Frontal cortex (tissue), 4 donors: Measurements from ENCODE around the gene RCOR1. TPM values are rescaled to one million over a fixed set of nuclear protein-coding genes. Genes with fewer than 3 reads are reported as not detected.
"Not testable (repeated sequence)": the region's sequence is repeated elsewhere in the genome, so short reads cannot be mapped to it uniquely, and the experiment has no call there.

Experiments
- DNase-seq, 2 donors: peaks; one replicate each; pipeline ENCODE4 v3.0.0; 2012; ENCODE audit warnings: low spot score in 2 of 2
- FAIRE-seq: peaks from 2 replicates; lab custom pipeline; 2012; peaks lifted over from hg19 to GRCh38; lab: Jason Lieb, UNC
- total RNA-seq: library from RNA; depleted of rRNA; stranded (reverse); fragments of >200 nt; gene quantifications from one replicate; pipeline ENCODE4 v1.2.3, GENCODE V29; 2014
- donor health status: control.
- donor health status: control.
- donor health status: control.

The RCOR1 gene
- total RNA-seq, 1 donor from 2014 or later = 7.3 TPM

DNA sequence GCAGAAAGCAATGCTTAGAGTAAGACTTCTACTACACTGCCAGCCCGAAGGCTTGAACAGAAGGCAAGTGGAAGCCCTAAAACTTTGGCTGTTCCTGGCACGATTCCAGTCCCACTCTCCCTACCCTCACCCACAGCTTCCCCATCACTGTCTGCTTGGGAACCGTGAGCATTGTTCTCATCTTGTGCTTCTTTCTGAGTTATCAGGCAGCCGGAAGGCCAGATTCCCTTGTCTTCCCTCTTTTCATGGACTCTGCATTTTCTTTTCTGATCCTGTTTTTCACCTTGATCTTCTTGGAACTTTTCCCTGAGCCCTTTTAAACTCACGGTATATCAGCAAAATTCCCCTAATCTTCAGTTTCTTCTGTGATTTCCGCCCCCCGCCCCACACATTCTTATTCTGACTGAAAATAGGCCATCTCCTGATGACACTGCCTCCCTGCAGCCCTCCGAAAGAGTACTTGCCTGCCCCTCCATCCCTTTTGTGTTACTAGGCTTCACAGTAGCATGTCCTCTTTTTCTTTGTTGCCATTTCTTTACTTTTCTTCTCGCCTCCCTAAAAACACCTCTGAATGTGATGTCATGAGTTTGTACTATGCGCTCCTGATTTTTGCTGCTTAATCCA, 29.9 kb downstream of the RCOR1 start:
- FAIRE-seq = no peak
- DNase-seq = no peak

DNA sequence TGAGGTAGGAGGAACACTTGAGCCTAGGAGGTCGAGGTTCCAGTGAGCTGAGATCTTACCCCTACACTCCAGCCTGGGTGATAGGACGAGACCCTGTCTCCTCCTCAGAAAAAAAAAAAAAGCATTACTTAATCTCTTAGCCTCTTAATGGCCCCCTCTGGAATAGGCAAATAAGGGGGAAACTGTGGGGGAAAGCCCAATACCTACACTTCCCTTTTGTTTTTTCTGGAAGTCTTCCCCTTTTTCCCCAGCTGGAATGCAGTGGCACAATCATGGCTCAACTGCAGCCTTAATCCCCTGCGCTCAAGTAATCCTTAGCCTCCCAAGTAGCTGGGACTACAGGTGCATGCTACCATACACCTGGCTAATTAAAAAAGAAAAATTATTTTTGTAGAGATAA, 32.2 kb downstream of the RCOR1 start:
- DNase-seq (no peak), FAIRE-seq (no peak)

DNA sequence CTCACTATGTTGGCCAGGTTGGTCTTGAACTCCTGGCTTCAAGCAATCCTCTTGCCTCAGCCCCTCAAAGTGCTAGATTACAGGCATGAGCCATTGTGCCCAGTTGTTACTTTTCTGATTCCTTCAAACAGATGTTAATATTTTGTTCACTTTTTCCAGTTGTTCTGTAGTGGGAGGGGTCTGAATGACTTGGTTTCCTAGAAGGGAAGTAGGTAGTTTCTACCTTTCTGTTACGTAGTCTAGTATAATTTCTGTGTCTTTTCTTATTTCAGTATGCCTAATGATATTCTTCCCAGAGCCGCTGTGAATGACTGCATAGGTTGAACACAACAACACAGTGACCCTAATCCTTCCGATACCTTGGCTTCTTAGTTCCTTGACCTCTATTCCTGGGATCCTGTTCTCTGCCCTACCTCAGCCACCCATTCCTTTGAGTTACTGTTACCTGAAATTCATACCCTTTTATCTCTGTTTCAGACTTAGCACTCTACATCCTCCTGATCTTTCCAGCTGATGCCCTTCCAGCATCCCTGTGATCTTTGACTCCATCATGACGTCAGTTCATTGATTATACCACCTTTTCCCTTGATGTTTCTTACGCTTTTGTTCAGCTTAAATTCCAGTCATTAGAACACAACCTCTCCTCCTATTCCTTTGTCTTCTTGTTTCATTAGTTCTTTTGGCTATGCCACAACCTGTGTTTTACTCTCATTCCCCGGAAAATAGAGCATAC, 33.3 kb downstream of the RCOR1 start:
- no peak for FAIRE-seq

DNA sequence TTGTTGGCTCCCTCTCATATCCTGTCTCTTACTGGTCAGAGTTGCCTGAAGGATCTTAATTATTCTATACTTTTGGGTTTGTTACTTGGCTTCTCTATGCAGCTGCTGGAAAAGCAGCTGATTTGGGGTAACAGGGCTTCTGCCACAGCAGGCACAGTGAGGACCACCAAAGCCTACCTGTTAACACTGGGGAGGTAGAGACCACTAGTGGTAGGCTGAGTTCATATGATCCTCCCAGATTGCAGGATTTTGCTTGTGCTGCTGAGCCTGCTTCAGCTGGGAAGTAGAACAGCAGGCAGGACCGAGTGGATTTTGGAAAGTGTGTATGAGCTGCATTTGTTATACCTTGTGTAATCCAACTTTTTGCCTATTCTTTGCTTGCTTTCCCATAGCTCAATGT, 34.1 kb downstream of the RCOR1 start:
- DNase-seq = no peak
- no peak for FAIRE-seq

More for the DNA sequence above, 33.3 kb downstream of the RCOR1 start:
- DNase-seq = no peak

DNA sequence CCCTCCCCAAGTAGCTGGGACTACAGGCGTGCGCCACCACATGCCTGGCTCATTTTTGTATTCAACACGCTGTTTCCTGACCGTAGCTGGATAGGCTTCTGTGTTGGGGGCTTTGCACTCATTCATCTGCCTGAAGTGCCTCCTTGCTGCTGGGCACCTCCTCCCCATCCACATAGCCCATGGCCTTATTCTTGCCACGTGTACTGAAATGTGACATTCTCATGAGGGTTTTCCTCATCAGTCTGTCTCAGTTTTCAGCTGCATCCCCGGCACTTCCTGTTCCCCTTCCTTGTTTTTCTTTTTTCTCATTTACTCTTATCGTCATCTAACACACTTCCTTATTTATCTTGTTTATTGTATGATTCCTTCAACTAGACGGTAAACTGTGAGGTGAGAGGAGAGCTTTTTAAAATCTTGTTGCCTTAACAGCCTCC, 36.6 kb downstream of the RCOR1 start:
- FAIRE-seq (no peak), DNase-seq (no peak)

DNA sequence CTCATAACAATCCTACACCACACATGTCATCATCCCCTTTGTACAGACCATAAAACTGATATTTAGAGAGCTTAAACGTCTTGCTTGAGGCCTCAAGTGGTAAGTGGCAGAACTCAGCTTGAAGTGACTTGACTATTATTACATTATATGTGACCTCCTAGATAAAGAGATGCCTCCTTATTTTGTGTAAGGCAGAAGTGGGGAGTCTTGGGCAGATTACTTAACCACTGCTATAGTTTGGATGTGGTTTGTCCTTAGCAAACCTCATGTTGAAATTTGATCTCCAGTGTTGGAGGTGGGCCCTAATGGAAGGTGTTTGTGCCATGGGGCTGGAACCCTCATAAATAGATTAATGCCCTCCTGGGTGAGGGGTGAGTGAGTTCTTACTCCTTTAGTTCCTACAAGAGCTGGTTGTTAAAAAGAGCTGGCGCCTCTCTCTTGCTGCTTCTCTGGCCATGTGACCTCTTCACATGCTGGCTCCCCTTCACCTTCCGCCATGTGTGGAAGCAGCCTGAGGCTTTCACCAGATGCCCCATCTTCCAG, 37.4 kb downstream of the RCOR1 start:
- DNase-seq (no peak), FAIRE-seq (no peak)

DNA sequence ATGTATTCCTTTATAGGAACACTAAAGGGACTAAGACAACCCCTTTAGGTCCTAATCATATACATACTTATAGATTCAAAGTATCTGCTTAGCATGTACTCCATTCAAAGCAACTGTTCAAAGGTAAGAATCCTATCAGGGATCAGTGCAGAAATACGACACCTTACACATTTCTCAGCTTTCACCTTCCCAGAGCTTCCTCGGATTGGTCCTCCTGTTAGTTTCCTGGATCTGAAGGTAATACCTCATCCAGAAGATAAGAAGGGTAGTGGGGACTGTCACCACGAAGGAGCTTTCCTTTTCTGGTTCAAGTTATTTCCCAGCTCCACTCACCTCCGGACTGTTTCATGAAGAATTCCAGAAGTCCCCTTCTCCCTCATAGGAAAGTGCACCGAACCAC, 38.0 kb downstream of the RCOR1 start:
- DNase-seq (no peak), FAIRE-seq (no peak)

DNA sequence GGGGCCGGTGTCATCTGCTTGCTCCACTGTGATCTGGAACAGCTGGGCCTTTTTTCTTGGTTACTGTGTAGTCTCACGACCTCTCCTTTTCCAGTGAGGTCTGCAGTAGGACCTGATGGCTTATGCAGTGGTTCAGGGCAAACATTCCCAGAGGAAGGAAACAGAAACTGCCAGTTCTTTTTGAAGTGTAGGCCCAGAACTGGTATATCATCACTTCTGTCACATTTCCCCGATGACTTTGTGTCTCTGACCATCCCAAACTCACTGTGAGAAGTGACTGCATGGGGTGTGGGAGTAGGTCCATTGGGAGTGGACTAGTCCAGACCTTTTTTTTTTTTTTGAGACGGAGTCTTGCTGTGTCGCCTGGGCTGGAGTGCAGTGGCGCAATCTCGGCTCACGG, 38.4 kb downstream of the RCOR1 start:
- no peak for FAIRE-seq

DNA sequence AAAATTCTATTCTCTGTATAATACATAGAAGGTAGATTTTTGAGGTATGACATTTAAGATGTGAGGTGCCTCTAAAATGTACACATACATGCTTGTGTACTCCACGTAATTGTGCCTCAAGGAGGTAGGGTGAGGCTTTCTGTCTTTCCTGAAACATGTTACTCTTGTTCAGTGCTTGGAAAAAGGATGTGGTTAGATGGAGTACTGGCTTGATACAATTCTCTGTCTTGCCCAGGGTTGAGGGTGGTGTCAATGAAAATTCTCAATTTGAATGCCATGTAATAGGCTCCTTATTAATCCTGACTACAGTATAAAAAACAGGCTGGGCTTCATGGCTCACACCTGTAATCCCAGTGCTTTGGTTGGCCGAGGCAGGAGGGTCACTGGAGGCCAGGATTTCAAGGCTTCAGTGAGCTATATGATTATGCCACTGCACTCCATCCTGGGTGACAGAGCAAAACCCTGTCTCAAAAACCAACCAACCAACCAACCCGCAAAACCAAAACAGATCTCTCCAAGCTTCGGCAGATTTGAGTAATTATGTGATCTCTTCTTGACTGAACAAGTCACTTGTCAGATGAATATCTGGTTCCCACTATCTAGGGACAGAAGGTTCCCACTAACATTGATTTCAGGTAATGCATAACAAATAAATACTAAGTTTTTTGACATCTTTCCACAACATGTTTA, 41.6 kb downstream of the RCOR1 start:
- no peak for DNase-seq
- no peak for FAIRE-seq

More for the DNA sequence above, 38.4 kb downstream of the RCOR1 start:
- no peak for DNase-seq

DNA sequence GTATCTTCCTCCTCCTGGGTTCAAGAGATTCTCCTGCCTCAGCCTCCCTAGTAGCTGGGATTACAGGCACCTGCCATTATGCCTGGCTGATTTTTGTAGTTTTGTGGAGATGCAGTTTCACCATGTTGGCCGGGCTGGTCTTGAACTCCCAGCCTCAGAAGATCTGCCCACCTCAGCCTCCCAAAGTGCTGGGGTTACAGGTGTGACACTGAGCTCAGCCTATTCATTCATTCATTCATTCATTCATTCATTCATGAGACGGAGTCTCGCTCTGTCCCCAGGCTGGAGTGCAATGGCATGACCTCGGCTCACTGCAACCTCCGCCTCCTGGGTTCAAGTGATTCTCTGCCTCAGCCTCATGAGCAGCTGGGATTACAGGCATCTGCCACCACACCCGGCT, 47.2 kb downstream of the RCOR1 start:
- FAIRE-seq, DNase-seq: not testable (repeated sequence)

DNA sequence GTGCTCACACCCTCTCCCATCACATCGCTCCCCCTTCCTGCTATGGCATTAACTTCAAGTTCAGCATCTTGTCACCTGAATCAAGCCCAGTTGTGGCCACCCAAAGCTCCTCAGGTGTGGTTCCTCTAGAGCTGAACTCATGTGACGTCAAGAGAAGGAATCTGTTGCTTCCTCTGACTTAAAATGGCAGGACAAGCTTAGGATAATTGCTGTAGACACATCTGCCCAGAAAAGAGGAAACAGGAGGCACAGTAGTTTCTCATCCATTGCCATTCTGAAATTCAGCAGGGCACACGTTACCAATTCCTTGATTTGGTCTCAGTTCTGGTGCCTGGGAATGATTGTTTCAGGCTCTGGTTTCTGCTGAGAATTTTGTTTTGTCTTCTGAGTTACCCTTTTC, 52.1 kb downstream of the RCOR1 start:
- FAIRE-seq (no peak), DNase-seq (no peak)

DNA sequence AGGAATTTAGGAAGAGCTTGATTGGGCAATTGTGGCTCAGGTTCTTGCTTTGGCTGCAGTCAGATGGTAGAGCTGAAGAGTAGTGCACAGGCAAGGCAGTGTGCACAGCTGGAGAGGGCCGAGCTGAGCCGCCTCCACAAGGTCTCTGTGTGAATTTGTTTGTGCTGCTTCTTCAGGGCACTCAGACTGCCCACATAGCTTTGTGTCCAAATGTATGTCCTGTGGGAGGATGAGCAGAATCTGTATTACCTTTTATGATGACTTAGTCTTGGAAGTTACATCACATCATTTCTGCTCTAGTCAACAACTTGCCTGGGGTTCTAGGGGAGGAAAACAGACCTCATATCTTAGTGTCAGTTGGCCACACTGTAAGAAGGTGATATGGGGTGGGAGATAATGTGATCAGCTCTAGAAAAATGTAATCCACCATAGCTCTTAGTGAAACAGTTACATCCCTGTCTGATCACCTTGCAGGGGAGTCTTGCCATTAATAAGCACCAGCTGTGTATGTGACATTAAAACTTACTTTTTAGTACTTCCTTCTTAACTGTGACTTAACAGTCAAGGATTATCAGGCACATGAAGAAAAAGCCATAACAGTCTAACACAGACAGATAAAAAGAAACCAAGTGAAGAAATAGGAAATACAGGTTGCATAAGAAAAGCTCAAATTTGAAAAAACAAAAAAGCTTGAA, 53.4 kb downstream of the RCOR1 start:
- DNase-seq = no peak
- no peak for FAIRE-seq

DNA sequence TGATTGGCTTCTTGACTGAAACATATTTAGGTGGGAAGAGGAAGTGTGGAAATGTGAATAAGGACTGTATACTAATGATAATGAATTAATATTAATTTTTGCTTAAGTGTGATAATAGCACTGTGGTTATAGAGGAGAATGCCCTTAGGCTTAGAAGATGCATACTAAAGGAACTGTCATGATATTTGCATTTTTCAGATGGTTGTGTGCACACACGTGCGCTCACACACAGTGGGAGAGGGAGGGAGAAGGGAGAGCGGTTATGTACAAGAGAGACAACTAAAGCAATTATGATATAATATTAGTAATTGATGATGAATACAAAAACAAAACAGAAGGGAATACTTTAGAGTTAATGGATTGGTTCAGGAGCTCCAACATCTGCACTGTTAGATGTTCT, 54.2 kb downstream of the RCOR1 start:
- FAIRE-seq (no peak), DNase-seq (no peak)

DNA sequence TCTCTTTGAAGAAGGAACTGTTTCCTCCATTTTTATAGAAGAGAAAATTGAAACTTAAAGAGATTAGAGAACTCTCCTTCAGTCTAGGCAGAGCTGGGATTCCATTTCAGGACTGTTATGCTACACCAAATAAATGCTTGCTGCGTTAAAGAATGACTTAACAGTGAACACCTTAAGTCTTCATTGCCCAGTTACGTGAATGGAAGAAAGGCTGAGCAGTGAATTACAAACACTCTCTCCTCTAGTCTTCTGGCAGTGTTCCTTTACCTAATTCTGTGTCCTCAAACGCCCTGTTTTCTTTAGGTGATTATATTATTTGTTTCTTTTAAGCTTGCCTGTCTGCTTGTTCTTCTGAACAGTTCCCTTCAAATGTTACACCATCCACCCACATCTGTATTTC, 59.7 kb downstream of the RCOR1 start:
- FAIRE-seq (no peak), DNase-seq (no peak)

DNA sequence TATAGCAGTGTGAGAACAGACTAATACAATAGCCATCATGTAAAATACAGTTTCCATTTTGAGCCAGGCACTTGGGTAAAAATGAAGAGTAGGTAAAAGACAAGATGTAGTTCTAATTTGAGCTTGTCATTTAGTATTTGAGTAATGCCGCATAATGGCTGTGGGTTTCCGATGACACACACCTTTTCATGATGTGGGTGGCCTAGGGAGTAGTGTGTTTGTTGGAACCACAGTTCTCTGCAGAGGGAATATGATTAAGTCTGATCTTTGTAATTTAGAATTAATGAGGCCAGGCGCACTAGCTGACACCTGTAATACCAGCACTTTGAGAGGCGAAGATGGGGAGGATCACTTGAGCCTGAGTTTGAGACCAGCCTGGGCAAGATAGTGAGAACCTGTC, 61.8 kb downstream of the RCOR1 start:
- DNase-seq = no peak
- FAIRE-seq = no peak

DNA sequence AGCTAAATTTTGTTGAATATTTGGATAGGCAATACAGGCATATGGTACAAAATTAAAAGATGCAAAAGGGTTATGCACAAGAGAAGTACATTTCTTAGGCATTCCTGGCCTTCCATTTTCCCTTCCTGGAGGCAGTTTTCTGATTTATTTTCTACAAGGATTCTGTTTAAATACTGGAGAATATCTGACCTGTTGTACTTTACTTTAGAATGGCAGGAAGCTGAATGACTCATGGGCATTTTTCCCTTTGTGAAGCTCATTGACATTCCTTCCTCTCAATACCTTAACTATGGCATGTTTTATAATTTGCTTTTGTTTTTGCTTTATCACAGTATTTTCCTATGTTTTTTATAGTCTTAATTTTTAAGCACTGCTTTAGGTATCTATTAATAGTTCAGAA, 62.7 kb downstream of the RCOR1 start:
- no peak for FAIRE-seq
- no peak for DNase-seq

DNA sequence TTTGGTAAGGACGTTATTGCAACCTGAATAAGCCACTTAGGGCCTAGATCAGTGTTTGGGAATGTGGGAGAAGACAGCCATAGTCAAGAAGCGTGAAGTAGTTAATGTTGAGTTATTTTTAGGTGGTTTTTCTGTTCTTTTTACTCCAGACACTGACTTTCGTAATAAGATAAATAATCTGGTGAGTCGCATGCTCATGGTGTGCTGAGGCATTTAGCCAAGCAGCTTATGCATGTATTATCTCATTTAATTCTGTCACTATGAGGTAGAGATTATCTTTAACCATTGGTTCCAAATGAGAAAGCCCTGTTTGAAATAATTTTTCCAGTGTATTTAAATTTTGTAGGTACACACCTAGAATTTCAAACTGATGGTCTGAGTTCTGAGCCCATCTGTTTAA, 67.3 kb downstream of the RCOR1 start:
- DNase-seq = no peak
- no peak for FAIRE-seq

DNA sequence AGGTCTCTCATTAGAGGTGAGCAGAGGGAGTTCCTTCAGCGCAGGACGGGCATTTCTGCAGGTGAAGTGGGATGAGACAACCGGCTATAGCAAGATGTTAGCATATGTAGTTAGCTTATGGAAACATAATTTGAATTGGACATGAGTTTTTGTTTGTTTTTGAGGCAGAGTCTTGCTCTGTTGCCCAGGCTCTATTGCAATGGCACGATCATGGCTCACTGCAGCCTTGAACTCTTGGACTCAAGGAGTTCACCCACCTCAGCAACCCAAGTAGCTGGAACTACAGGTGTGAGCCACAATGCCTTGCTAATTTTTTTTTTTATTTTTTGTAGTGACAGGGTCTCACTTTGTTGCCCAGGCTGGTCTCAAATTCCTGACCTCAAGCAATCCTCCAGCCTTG, 69.2 kb downstream of the RCOR1 start:
- no peak for FAIRE-seq

DNA sequence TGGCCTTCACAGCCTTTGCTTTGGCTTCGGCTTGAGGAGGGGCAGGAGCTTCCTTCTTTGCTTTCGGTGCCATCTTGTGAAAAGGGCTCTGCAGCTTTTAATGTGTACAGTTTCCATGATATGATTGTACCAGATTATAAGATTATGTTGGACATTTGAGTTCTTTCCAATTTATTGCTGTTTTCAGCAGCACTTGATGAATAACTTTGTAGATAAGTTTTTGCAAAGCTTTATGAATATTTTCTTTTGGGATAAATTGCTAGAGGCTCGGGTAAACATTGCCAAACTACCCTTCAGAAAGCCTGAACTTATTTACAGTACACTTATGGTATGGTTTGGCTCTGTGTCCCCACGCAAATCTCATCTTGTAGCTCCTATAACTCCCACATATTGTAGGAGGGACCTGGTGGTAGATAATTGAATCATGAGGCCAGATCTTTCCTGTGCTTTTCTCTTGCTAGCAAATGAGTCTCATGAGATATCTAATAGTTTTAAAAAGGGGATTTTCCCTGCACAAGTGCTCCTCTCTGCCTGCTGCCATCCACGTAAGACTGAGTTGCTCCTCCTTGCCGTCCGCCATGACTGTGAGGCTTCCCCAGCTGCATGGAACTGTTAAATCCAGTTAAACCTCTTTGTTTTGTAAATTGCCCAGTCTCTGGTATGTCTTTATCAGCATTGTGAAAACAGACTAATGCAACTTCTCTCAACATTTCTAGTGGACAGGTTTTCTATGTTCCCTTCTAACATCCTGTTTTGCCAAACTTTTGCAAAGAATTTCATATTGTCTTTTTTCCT, 70.4 kb downstream of the RCOR1 start:
- DNase-seq (no peak), FAIRE-seq (no peak)

More for the DNA sequence above, 69.2 kb downstream of the RCOR1 start:
- no peak for DNase-seq

DNA sequence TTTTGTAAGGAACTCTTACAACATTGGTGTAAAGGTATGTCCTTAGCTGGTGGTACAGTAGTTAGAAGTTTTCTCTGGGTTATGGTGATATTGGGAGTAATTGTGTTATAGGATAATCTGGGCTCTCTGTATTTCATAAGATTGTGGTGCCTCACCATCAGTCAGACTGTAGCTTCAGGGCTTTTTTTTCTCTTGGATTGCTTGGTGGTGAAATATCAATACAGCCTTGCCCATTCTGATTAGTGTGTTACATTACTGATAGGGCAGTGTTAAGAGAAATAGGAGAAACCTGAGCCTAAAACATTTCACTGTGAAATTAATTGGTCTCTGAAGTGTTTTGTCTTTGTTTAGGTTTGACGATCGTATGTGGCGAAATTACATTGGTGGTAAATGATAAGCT, 71.0 kb downstream of the RCOR1 start:
- FAIRE-seq (no peak), DNase-seq (no peak)
